Measurements from ENCODE around the gene GAPDH.
"Not testable (repeated sequence)": the region's sequence is repeated elsewhere in the genome, so short reads cannot be mapped to it uniquely, and the experiment has no call there.

The GAPDH gene

DNA sequence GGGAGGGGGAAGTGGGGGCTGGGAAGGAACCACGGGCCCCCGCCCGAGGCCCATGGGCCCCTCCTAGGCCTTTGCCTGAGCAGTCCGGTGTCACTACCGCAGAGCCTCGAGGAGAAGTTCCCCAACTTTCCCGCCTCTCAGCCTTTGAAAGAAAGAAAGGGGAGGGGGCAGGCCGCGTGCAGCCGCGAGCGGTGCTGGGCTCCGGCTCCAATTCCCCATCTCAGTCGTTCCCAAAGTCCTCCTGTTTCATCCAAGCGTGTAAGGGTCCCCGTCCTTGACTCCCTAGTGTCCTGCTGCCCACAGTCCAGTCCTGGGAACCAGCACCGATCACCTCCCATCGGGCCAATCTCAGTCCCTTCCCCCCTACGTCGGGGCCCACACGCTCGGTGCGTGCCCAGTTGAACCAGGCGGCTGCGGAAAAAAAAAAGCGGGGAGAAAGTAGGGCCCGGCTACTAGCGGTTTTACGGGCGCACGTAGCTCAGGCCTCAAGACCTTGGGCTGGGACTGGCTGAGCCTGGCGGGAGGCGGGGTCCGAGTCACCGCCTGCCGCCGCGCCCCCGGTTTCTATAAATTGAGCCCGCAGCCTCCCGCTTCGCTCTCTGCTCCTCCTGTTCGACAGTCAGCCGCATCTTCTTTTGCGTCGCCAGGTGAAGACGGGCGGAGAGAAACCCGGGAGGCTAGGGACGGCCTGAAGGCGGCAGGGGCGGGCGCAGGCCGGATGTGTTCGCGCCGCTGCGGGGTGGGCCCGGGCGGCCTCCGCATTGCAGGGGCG, at the start of gene GAPDH:
Gene GAPDH (plus strand): TSS at position 595 of the 772 bp plus-strand sequence. CDS start 316 bp downstream, outside the sequence.
- DNase-seq (ENCODE audit: insufficient read length, low spot score) (peak; percentile 77), FAIRE-seq (peak; percentile 86)

- DNase-seq (ENCODE audit: insufficient read length, low spot score) (no peak), FAIRE-seq (no peak)
Observed at GRCh38 chr12:6488240-6488639, 46.1 kb upstream of the GAPDH start.

DNA sequence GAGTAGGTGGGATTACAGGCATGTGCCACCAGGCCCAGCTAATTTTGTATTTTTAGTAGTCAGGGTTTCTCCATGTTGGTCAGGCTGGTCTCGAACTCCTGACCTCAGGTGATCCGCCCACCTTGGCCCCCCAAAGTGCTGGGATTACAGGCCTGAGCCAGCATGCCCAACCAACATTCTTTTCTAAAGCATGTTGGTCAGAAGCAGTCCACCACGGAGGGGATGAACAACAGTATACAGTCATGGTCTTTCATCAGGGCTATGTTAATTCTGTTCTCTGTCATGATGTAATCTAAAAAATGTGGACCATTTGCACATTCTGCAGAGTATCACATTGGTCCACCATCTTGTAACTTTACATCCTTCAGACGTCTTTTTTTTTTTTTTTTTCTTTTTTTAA, 44.9 kb upstream of the GAPDH start:
- no peak for FAIRE-seq
- DNase-seq (ENCODE audit: insufficient read length, low spot score), result no peak

GRCh38 chr12:6490673-6491072, 43.6 kb upstream of the GAPDH start:
- DNase-seq (ENCODE audit: insufficient read length, low spot score); FAIRE-seq: not testable (repeated sequence)

- DNase-seq (ENCODE audit: insufficient read length, low spot score) (peak; percentile 73), FAIRE-seq (peak; percentile 92)
Observed at GRCh38 chr12:6492838-6493496, 41.4 kb upstream of the GAPDH start, which contains the start of gene MRPL51. Gene MRPL51, minus strand, starts transcription at chr12:6493262. Its CDS starts 126 bp downstream, at chr12:6493136.

GRCh38 chr12:6493497-6494257, 40.6 kb upstream of the GAPDH start, which contains the start of gene NCAPD2:
Gene NCAPD2, plus strand, starts transcription at chr12:6494102. Its CDS starts 997 bp downstream, at chr12:6495099.
- FAIRE-seq (peak; percentile 91), DNase-seq (ENCODE audit: insufficient read length, low spot score) (peak; percentile 78)

DNA sequence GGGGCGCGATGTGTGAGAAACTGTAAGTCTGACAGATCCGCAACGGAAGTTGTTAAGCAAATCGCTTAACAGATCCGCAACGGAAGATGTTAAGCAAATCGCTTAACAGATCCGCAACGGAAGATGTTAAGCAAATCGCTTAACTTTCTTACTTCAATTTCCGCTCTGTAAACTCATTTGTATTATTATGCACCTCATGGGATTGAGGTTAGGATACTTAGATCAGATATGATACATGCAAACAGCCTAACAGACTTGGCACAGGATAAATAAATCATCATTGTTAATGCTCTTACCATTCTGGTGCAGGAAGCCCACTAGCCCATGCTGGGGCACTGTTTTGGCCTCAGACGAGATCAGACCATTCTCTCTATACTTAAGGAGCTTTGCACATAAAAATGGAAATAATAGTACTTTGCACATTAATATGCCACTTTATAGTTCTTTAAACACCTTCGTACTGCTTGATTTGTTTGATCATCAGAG, 40.0 kb upstream of the GAPDH start:
- FAIRE-seq (no peak), DNase-seq (ENCODE audit: insufficient read length, low spot score) (no peak)

- DNase-seq (ENCODE audit: insufficient read length, low spot score) (no peak), FAIRE-seq (peak; percentile 33)
Observed at GRCh38 chr12:6494968-6495367, 39.3 kb upstream of the GAPDH start.

GRCh38 chr12:6497291-6497690, 37.0 kb upstream of the GAPDH start:
- DNase-seq (ENCODE audit: insufficient read length, low spot score); FAIRE-seq: not testable (repeated sequence)

DNA sequence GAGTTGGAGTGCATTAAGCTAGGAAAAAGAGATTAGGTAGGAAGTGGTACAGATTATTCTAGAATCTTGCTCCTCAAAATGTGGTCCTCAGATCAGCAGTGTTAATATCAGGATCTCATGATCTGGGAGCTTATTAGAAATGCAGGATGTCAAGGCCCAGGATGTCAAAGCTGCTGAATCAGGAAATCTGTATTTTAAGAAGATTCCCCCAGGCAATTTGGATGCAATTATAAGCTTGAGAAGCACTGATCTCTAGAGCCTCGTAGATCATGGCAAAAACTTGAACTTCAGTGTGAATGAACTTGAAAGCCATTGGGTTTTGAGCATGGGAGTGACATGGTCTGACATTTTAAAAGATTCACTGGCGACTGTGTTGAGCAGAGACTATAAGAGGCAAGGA, 33.9 kb upstream of the GAPDH start:
- DNase-seq (ENCODE audit: insufficient read length, low spot score) (no peak), FAIRE-seq (no peak)

DNA sequence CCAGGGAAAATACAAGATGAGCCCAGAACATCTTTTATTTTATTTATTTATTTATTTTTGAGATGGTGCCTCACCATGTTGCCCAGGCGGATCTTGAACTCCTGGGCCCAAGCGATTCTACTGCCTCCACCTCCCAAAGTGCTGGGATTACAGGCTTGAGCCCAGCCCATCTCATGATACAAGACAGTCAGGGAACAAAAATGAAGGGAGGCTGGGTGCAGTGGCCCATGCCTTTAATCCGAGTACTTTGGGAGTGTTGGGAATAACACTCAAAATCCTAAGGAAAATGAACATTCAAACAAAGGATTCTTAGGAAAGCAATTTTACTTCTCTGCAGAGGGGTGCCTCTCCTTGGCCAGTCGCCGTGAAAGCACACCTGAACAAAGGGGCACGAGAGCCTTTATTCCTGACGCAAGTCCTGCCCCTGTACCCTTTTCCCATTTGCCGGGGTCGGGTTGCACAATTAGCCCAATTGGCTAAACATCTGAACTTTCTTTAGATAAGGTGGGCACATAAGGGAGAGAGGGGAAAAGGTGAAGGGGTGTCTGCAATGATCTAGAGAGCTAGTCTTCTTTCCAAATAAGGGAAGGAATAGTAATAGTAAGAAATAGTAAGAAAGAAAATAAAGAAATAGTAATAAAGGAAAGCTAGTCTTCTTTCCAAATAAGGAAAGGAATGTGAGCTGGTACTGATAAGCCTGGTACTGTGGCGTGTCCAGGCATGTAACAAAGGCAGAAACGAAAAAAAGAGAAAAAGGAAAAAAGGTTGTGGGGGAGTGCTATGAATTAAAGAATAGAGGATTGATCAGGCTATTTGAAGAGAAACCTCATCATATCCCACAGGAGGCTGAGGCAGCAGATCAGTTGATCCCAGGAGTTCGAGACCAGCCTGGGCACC, 27.0 kb upstream of the GAPDH start:
- FAIRE-seq (no peak), DNase-seq (ENCODE audit: insufficient read length, low spot score) (no peak)

GRCh38 chr12:6508087-6508486, 26.2 kb upstream of the GAPDH start:
- FAIRE-seq (no peak), DNase-seq (ENCODE audit: insufficient read length, low spot score) (no peak)

DNA sequence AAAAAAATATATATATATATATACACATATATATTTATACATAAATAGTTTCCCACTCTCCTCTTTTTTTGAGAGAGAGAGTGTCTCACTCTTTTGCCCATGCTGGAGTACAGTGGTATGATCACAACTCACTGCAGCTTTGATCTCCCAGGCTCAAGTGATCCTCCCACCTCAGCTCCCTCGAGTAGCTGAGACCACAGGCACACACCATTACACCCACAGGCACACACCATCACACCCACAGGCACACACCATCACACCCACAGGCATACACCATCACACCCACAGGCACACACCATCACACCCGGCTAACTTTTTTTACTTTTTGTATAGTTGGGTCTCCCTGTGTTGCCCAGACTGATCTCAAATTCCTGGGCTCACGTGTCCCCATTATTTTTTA, 14.1 kb upstream of the GAPDH start:
- FAIRE-seq (no peak), DNase-seq (ENCODE audit: insufficient read length, low spot score) (no peak)

GRCh38 chr12:6522193-6522592, 12.1 kb upstream of the GAPDH start:
- DNase-seq (ENCODE audit: insufficient read length, low spot score) (no peak), FAIRE-seq (no peak)

- DNase-seq (ENCODE audit: insufficient read length, low spot score) (no peak), FAIRE-seq (no peak)
Observed at GRCh38 chr12:6523708-6524107, 10.6 kb upstream of the GAPDH start.

DNA sequence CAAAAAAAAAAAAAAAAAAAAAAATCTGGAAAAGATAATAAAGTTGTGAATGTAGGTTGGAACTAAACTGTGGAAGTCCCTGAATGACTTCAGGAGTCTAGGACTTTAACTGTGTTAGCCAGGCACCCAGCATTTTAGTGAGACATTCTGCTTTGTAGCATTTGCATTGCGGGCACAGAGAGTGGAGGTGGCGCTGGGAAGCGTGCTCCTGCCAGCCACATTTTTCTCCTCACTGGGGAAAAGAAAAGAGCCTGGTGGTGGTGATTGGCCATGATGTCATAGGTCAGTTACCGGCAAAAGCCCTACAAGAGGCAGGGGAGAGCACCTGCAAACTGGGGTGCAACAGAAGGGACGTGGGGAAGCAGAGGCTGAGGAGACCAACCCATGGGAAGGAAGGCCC, 9.7 kb upstream of the GAPDH start:
- FAIRE-seq (no peak), DNase-seq (ENCODE audit: insufficient read length, low spot score) (no peak)

DNA sequence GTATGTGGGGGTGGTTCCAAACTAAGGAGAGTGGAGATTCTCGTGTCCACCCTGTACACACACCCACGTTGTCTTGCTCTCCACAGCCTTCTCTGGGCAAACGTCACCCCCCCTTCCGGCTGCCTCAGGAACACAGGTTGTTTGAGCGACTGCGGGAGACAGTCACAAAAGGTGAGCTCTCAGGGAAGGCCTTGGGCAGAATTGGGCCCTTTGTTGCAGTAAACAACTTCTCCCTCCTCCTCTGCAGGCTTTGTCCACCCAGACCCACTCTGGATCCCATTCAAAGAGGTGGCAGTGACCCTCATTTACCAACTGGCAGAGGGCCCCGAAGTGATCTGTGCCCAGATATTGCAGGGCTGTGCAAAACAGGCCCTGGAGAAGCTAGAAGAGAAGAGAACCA, 8.1 kb upstream of the GAPDH start:
- DNase-seq (ENCODE audit: insufficient read length, low spot score) (no peak), FAIRE-seq (no peak)

GRCh38 chr12:6526766-6527525, 7.4 kb upstream of the GAPDH start:
- DNase-seq (ENCODE audit: insufficient read length, low spot score) (no peak), FAIRE-seq (no peak)

GRCh38 chr12:6527711-6528110, 6.6 kb upstream of the GAPDH start:
- FAIRE-seq (no peak), DNase-seq (ENCODE audit: insufficient read length, low spot score) (no peak)
